Adipocyte (in vitro differentiated cells): ENCODE measurements around the gene NBPF4.
"Not testable (repeated sequence)": the region's sequence is repeated elsewhere in the genome, so short reads cannot be mapped to it uniquely, and the experiment has no call there.

Source experiments
- DNase-seq: peaks from one replicate; pipeline ENCODE4 v3.0.0-alpha.2; 2015; ENCODE audit warnings: low read depth
- H3K27me3 ChIP-seq: replicated peaks from 2 replicates; pipeline ENCODE4 v1.7.0; 2013; ENCODE audit warnings: mild to moderate bottlenecking, low read length, moderate library complexity; ENCODE audit not compliant: control insufficient read depth, insufficient read depth
- H3K36me3 ChIP-seq: 2 replicates; pipeline ENCODE4 v1.7.0; 2013; ENCODE audit warnings: low read length, mild to moderate bottlenecking, moderate library complexity; ENCODE audit not compliant: control insufficient read depth, insufficient read depth, severe bottlenecking
- H3K4me1 ChIP-seq: 2 replicates; pipeline ENCODE4 v1.7.0; 2013; ENCODE audit warnings: mild to moderate bottlenecking, low read length, moderate library complexity; ENCODE audit not compliant: control insufficient read depth, insufficient read depth
- H3K4me3 ChIP-seq: 2 replicates; pipeline ENCODE4 v1.7.0; 2013; ENCODE audit warnings: mild to moderate bottlenecking, low read length, moderate library complexity
- H3K9ac ChIP-seq: 2 replicates; pipeline ENCODE4 v1.7.0; 2013; ENCODE audit warnings: mild to moderate bottlenecking, low read length, moderate library complexity
- H3K9me3 ChIP-seq: 2 replicates; pipeline ENCODE4 v1.7.0; 2013; ENCODE audit warnings: mild to moderate bottlenecking, low read length, moderate library complexity; ENCODE audit not compliant: control insufficient read depth

NBPF4 gene

GRCh38 chr1:108232183-108232582 is 11.7 kb downstream of the NBPF4 start:
- H3K4me1 ChIP-seq, H3K27me3 ChIP-seq, DNase-seq, H3K4me3 ChIP-seq, H3K36me3 ChIP-seq, H3K9ac ChIP-seq, H3K9me3 ChIP-seq: not testable (repeated sequence)

DNA sequence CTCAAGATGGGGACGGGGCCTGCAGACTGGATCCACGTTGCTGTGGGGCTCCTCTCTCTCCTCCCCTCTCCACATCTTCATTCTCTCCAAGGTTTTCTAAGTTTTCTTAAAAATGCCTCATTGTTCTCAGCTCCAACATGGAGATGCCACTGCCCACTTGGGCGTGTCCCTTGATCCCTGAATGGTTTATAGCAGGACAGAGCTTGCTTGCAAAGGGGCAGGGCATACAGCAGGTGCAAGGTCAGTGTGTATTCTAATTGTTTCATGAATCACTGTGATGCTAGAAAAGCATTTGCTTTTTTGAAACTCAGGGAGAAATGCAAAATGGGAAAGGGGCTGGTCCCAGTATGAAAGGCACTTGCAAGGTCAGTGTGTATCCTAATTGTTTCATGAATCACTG is 13.9 kb downstream of the NBPF4 start:
- H3K4me1 ChIP-seq, H3K9ac ChIP-seq, H3K9me3 ChIP-seq, H3K4me3 ChIP-seq, DNase-seq, H3K36me3 ChIP-seq, H3K27me3 ChIP-seq: not testable (repeated sequence)

- H3K36me3 ChIP-seq, H3K4me3 ChIP-seq, H3K9ac ChIP-seq, H3K4me1 ChIP-seq, H3K9me3 ChIP-seq, DNase-seq, H3K27me3 ChIP-seq: not testable (repeated sequence)
These were observed 16.1 kb downstream of the NBPF4 start for GRCh38 chr1:108227772-108228171.

DNA sequence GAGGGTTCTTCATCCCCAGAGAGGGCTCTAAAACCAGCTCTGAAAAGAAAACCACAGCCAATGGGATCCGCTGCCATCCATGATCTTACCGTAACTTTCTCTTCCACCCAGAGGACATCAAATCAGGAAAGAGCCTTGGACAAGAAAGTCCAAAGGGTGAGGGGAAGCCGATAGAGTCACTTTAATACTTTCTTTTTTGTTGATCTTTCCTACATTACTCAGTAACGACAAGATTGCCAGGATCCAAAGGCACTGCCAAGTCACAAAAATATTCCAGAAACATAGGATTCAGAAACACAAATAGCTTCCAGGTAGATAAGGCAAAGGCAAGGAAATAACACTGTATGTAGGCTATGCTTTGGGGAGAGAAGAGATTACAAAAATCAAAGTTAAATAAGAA is 17.0 kb downstream of the NBPF4 start:
- DNase-seq, H3K36me3 ChIP-seq, H3K4me3 ChIP-seq, H3K4me1 ChIP-seq, H3K27me3 ChIP-seq, H3K9ac ChIP-seq, H3K9me3 ChIP-seq: not testable (repeated sequence)

DNA sequence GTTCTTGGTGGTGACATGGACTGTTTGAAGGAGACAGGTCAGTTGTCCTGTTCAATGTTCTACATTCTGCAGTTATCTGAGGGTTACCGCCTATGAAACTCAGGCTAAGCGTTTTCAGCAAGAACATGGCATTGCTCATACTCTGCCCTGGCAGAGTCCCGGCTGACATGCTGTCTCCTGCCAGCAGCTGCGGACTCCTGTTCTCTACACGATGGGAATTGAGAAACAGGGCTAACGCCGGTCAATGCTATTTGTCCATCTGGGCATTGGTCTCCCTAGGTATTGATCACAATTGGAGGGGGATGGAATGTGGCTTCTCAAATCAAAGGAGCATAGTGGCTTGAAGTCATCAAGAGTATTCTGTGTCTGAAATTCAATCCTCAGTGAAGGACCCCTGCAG is 20.6 kb downstream of the NBPF4 start:
- H3K9me3 ChIP-seq, H3K36me3 ChIP-seq, H3K4me3 ChIP-seq, DNase-seq, H3K27me3 ChIP-seq, H3K9ac ChIP-seq, H3K4me1 ChIP-seq: not testable (repeated sequence)

DNA sequence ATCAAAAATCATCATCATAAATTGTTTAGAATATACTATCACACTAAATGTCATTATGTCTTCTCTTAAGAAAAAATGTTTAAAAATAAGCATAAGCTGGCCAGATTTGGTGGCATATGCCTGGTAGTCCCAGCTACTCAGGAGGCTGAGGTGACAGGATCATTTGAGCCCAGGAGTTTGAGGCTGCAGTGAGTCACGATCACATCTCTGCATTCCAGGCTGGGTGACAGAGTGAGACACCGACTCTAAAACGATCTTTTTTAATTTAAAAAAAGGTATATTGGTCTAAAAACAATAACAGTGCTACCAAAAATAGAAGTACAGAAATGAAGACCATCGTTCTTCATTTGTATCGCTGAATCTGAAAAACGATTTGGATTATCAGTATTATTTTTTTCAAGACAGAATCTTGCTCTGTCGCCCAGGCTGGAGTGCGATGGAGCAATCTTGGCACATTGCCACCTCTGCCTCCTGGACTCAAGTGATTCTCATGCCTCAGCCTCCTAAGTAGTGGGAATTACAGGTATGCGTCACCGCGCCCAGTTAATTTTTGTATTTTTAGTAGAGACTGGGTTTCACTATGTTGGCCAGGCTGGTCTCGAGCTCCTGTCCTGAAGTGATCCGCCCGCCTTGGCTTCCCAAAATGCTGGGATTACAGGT is 26.2 kb downstream of the NBPF4 start:
- H3K9me3 ChIP-seq, DNase-seq, H3K4me3 ChIP-seq, H3K36me3 ChIP-seq, H3K27me3 ChIP-seq, H3K4me1 ChIP-seq, H3K9ac ChIP-seq: not testable (repeated sequence)

DNA sequence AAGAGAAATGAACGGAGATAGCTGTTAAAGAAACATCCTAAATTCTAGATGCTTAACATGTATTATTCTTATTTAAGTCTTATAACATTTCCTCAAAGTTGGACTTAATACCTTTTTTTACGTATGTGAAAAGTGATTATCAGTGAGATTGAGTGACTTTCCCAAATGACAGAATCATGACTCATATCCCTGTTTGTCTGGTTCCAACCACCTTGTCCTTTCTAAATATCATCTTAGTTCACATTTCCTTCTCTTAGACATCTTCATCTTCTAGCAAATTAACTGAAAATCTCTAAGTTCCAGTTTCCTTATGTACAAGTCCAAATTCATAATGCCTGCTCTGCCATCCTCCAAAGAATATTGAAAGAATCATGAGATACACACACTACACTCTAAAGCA is 26.9 kb downstream of the NBPF4 start:
- not testable (repeated sequence) for H3K36me3 ChIP-seq

DNA sequence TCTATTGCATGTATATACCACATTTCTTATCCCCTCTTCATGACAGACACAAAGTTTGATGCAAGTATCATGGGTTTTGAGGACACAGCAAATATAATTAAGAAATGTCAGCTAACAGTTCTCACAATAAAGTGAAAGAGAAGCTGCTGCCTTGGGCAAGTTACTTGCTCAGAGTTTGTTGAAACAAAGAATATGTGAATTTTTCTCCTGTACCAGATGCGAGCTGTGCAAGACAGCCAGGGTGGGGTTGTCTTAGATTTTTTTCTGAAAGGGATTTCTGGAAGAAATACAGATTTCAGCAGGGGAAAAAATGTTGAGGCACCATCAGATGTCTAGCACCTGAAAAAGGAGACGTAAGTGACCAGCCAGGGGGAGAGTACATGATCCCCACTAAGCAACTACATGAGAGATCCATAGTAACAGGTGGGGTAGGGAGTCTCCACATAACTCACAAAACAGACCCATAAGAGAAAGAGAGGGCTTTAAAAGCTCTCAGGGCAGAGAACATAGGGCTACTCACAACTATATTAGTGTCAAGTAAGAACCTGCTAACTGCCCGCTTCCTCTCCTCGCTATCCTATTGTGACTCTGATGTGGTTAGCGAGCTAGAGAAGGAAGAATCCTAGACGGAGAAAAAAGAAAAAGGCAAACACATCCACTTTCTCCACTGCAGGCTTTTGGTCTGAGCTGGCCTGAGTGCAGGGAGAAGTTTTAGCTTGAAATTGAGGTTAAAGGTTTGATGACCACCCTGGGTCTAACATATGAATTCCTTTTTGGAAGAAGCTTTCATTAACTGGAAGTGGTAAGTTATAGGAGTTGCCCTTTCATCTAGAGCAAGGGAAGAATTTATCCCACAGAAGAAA is 27.6 kb downstream of the NBPF4 start:
- H3K9ac ChIP-seq, H3K4me1 ChIP-seq, H3K4me3 ChIP-seq, H3K36me3 ChIP-seq, H3K9me3 ChIP-seq, DNase-seq, H3K27me3 ChIP-seq: not testable (repeated sequence)

More for the DNA sequence above, 26.9 kb downstream of the NBPF4 start:
- H3K9me3 ChIP-seq, H3K4me3 ChIP-seq, DNase-seq, H3K27me3 ChIP-seq, H3K4me1 ChIP-seq, H3K9ac ChIP-seq: not testable (repeated sequence)

GRCh38 chr1:108214641-108215465 is 29.0 kb downstream of the NBPF4 start:
- not testable (repeated sequence) for H3K27me3 ChIP-seq, H3K4me3 ChIP-seq
- peak; percentile 61 for DNase-seq

GRCh38 chr1:108211014-108211413 is 32.9 kb downstream of the NBPF4 start:
- peaks cover 10% of the 10 kb centered on the region for H3K27me3 ChIP-seq
- no peak for DNase-seq
- no peaks in the 10 kb centered on the region for H3K36me3 ChIP-seq
- no peaks in the 10 kb centered on the region for H3K4me1 ChIP-seq
- no peak overlapping the region for H3K4me3 ChIP-seq
- no peaks in the 10 kb centered on the region for H3K9me3 ChIP-seq
- no peak overlapping the region for H3K9ac ChIP-seq

More at GRCh38 chr1:108214641-108215465, 29.0 kb downstream of the NBPF4 start:
- H3K4me1 ChIP-seq, H3K9me3 ChIP-seq, H3K36me3 ChIP-seq, H3K9ac ChIP-seq: not testable (repeated sequence)

GRCh38 chr1:108209456-108210108 is 34.3 kb downstream of the NBPF4 start:
- no peak overlapping the region for H3K4me3 ChIP-seq
- DNase-seq, result no peak
- H3K27me3 ChIP-seq, result peaks cover 10% of the 10 kb centered on the region
- peaks cover 1% of the 10 kb centered on the region for H3K9me3 ChIP-seq
- H3K9ac ChIP-seq, result no peak overlapping the region
- H3K36me3 ChIP-seq, result no peaks in the 10 kb centered on the region
- H3K4me1 ChIP-seq, result no peaks in the 10 kb centered on the region
